ENCODE results near the gene RUFY1.
"Not testable (repeated sequence)": the region's sequence is repeated elsewhere in the genome, so short reads cannot be mapped to it uniquely, and the experiment has no call there.

- not testable (repeated sequence) for TF ChIP-seq POLR2A, CTCF, POLR2AphosphoS5 (IDR thresholded peaks at IDR 0.05)
Measured at GRCh38 chr5:179634370-179635172, 84.2 kb downstream of the RUFY1 start.

Measured in transverse colon (tissue), 4 donors.